SK-N-MC (cell line): ENCODE results near the gene ATP6AP2.

Experiments used
- EZH2 ChIP-seq: fragments of 200-600 bp; sonication (generic); IDR thresholded peaks from one replicate; pipeline ENCODE4 v1.6.1; 2017; ENCODE audit warnings: antibody characterized with exemption
- POLR2AphosphoS5 ChIP-seq: IDR thresholded peaks from 2 replicates; pipeline ENCODE4 v1.6.1; 2012; ENCODE audit warnings: mild to moderate bottlenecking, low read depth, low read length, borderline replicate concordance

GRCh38 chrX:40542208-40542607 is 38.6 kb upstream of the ATP6AP2 start:
- TF ChIP-seq EZH2 (no peak), POLR2AphosphoS5 (no peak)
